HepG2 (cell line): ENCODE results near the gene CHPF. TPM values are rescaled to one million over a fixed set of nuclear protein-coding genes. Genes with fewer than 3 reads are reported as not detected.

ENCODE experiments used
- BCL6 ChIP-seq: IDR thresholded peaks from 2 replicates; pipeline ENCODE4 v1.6.1; 2016; ENCODE audit warnings: missing genetic modification reagents, missing compliant biosample characterization
- BRF2 ChIP-seq: sonication (generic); formaldehyde crosslinking; IDR thresholded peaks from 2 replicates; pipeline ENCODE4 v1.8.1; 2022; ENCODE audit warnings: mild to moderate bottlenecking, missing genetic modification reagents
- DZIP1 ChIP-seq: sonication (generic); formaldehyde crosslinking; IDR thresholded peaks from 2 replicates; pipeline ENCODE4 v1.5.0; 2020; ENCODE audit warnings: mild to moderate bottlenecking, missing genetic modification reagents
- HIVEP1 ChIP-seq: sonication (generic); formaldehyde crosslinking; IDR thresholded peaks from 2 replicates; pipeline ENCODE4 v1.4.0; 2020; ENCODE audit warnings: mild to moderate bottlenecking, missing genetic modification reagents
- HNF4A ChIP-seq: sonication (generic); formaldehyde crosslinking; IDR thresholded peaks from 2 replicates; pipeline ENCODE4 v1.4.0; 2020; ENCODE audit warnings: missing genetic modification reagents
- NFRKB ChIP-seq: fragments of 450-650 bp; IDR thresholded peaks from 2 replicates; pipeline ENCODE4 v1.6.1; 2017
- NRL ChIP-seq: sonication (generic); formaldehyde crosslinking; IDR thresholded peaks from 2 replicates; pipeline ENCODE4 v1.5.0; 2020; ENCODE audit warnings: missing genetic modification reagents, mild to moderate bottlenecking, moderate library complexity, borderline replicate concordance
- PHB2 ChIP-seq: fragments of 450-650 bp; IDR thresholded peaks from 2 replicates; pipeline ENCODE4 v1.6.1; 2018; ENCODE audit not compliant: partially characterized antibody
- SNAPC2 ChIP-seq: sonication (generic); formaldehyde crosslinking; IDR thresholded peaks from 2 replicates; pipeline ENCODE4 v1.8.1; 2022; ENCODE audit warnings: mild to moderate bottlenecking, missing genetic modification reagents
- SP1 ChIP-seq, 2 experiments: fragments of 450-650 bp in 1 of 2; sonication (generic) in 1 of 2; formaldehyde crosslinking in 1 of 2; IDR thresholded peaks; 2 replicates each; pipeline versions ENCODE4 v1.4.0 to v1.6.1; 2016 to 2020; ENCODE audit warnings: missing genetic modification reagents in 1 of 2
- TSC22D2 ChIP-seq: sonication (generic); formaldehyde crosslinking; IDR thresholded peaks from 2 replicates; pipeline ENCODE4 v1.5.1; 2020; ENCODE audit warnings: missing genetic modification reagents, mild to moderate bottlenecking, borderline replicate concordance
- ZFX ChIP-seq: sonication (generic); formaldehyde crosslinking; IDR thresholded peaks from 2 replicates; pipeline ENCODE4 v1.4.0; 2020; ENCODE audit warnings: mild to moderate bottlenecking, low read depth, missing genetic modification reagents, moderate library complexity
- ZNF136 ChIP-seq: sonication (generic); formaldehyde crosslinking; IDR thresholded peaks from 2 replicates; pipeline ENCODE4 v1.8.1; 2022; ENCODE audit warnings: low read depth, mild to moderate bottlenecking, moderate library complexity, missing genetic modification reagents
- ZNF484 ChIP-seq: sonication (generic); formaldehyde crosslinking; IDR thresholded peaks from 2 replicates; pipeline ENCODE4 v1.5.1; 2020; ENCODE audit warnings: mild to moderate bottlenecking, low read depth, missing genetic modification reagents, borderline replicate concordance
- ZNF550 ChIP-seq: sonication (generic); formaldehyde crosslinking; IDR thresholded peaks from 2 replicates; pipeline ENCODE4 v1.4.0; 2020; ENCODE audit warnings: mild to moderate bottlenecking, missing genetic modification reagents, borderline replicate concordance
- ZNF607 ChIP-seq: sonication (generic); formaldehyde crosslinking; IDR thresholded peaks from 2 replicates; pipeline ENCODE4 v1.5.1; 2020; ENCODE audit warnings: missing genetic modification reagents, mild to moderate bottlenecking, borderline replicate concordance
- ZNF619 ChIP-seq: sonication (generic); formaldehyde crosslinking; IDR thresholded peaks from 2 replicates; pipeline ENCODE4 v1.4.0; 2020; ENCODE audit warnings: mild to moderate bottlenecking, missing genetic modification reagents
- ZNF724P ChIP-seq: sonication (generic); formaldehyde crosslinking; IDR thresholded peaks from 2 replicates; pipeline ENCODE4 v1.8.0; 2022; ENCODE audit warnings: missing genetic modification reagents, borderline replicate concordance
- ZNF792 ChIP-seq: IDR thresholded peaks from 2 replicates; pipeline ENCODE4 v1.6.1; 2016
- polyA plus RNA-seq, 8 experiments: library from polyadenylated mRNA; depleted of rRNA in 3 of 8; stranded (reverse) in 7 of 8; unstranded in 1 of 8; fragments of >200 nt; fragmentation: Illumina TruSeq in 4 of 8; extraction: Trizol in 4 of 8; gene quantifications; 2 replicates each; pipeline versions ENCODE4 v1.2.1 to v1.2.3, GENCODE V29; 2011 to 2016; ENCODE audit warnings: low read depth in 4 of 8, missing spikeins in 1 of 8, mixed read lengths in 1 of 8; ENCODE audit not compliant: insufficient read depth in 1 of 8
- total RNA-seq, 5 experiments: library from RNA; depleted of rRNA; stranded (reverse); fragments of >200 nt; fragmentation: Illumina TruSeq; extraction: Trizol; gene quantifications; 2 replicates each; pipeline ENCODE4 v1.2.3, GENCODE V29; 2016; ENCODE audit warnings: low read depth in 1 of 5
- TF ChIP-seq, protein P1 (sequence below): sonication (generic); formaldehyde crosslinking; IDR thresholded peaks from 2 replicates; pipeline ENCODE4 v1.8.0; 2022; ENCODE audit warnings: mild to moderate bottlenecking, missing genetic modification reagents, borderline replicate concordance
- TF ChIP-seq, protein P2 (sequence below): sonication (generic); formaldehyde crosslinking; IDR thresholded peaks from 2 replicates; pipeline ENCODE4 v1.9.0; 2021; ENCODE audit warnings: missing genetic modification reagents, mild to moderate bottlenecking, borderline replicate concordance

CHPF gene
- total and polyA plus RNA-seq, 2 of the 13 experiments (the other 11 are each of a cell fraction or from before 2014, with no cell fraction given), result 79.6 to 111 TPM

- TF ChIP-seq DZIP1 (CRISPR knock-in tag) (peak; percentile 1; the same call in 1 of the 2 replicates), HNF4A (no peak), ZNF136 (CRISPR knock-in tag) (no peak), NFRKB (no peak), ZNF550 (no peak), ZNF619 (CRISPR knock-in tag) (0 out of 2 replicates have a peak, but pooled peaks have one; percentile 16), TSC22D2 (CRISPR knock-in tag) (0 out of 2 replicates have a peak, but pooled peaks have one; percentile 15), BRF2 (CRISPR knock-in tag) (no peak), ZNF724P (CRISPR knock-in tag) (no peak), NRL (no peak), BCL6 (CRISPR knock-in tag) (no peak), SP1 (IDR thresholded peaks at IDR 0.05) (no peak), SP1 (CRISPR knock-in tag; IDR thresholded peaks at IDR 0.05) (no peak), ZFX (CRISPR knock-in tag) (peak; percentile 83), ZNF607 (no peak), PHB2 (no peak), SNAPC2 (no peak), HIVEP1 (CRISPR knock-in tag) (no peak; the same call in 1 of the 2 replicates), ZNF792 (CRISPR knock-in tag) (peak; percentile 54; the same call in 1 of the 2 replicates), ZNF484 (CRISPR knock-in tag) (no peak)
- TF ChIP-seq, protein P1, sequence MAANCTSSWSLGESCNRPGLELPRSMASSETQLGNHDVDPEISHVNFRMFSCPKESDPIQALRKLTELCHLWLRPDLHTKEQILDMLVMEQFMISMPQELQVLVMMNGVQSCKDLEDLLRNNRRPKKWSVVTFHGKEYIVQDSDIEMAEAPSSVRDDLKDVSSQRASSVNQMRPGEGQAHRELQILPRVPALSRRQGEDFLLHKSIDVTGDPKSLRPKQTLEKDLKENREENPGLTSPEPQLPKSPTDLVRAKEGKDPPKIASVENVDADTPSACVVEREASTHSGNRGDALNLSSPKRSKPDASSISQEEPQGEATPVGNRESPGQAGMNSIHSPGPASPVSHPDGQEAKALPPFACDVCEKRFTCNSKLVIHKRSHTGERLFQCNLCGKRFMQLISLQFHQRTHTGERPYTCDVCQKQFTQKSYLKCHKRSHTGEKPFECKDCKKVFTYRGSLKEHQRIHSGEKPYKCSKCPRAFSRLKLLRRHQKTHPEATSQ, result no peak
- TF ChIP-seq, protein P2, sequence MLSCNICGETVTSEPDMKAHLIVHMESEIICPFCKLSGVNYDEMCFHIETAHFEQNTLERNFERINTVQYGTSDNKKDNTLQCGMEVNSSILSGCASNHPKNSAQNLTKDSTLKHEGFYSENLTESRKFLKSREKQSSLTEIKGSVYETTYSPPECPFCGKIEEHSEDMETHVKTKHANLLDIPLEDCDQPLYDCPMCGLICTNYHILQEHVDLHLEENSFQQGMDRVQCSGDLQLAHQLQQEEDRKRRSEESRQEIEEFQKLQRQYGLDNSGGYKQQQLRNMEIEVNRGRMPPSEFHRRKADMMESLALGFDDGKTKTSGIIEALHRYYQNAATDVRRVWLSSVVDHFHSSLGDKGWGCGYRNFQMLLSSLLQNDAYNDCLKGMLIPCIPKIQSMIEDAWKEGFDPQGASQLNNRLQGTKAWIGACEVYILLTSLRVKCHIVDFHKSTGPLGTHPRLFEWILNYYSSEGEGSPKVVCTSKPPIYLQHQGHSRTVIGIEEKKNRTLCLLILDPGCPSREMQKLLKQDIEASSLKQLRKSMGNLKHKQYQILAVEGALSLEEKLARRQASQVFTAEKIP (CRISPR knock-in tag), result no peak
Measured at GRCh38 chr2:219542931-219543595, 546 bp downstream of the CHPF start (continued).
